GDM1 (cell line): ENCODE results near the gene SNRPD3.

Source experiments
- DNase-seq: peaks from one replicate; lab custom pipeline; 2025; lab: John Stamatoyannopoulos, UW

Gene SNRPD3

DNA sequence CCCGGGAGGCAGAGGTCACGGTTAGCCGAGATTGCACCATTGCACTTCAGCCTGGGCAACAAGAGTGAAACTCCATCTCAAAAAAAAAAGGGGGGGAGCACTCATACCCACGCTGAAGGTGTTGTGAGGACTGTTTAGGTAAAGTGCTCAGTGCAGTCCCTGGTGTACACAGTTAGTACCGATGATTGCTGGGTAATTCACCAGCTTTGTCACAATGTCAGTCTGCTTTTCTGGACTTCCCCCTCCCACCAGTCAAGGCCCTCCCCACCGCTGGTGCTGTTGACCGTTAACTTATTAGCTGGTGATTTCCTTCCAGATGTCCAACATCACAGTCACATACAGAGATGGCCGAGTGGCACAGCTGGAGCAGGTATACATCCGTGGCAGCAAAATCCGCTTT is 11.9 kb downstream of the SNRPD3 start:
- no peak for DNase-seq

DNA sequence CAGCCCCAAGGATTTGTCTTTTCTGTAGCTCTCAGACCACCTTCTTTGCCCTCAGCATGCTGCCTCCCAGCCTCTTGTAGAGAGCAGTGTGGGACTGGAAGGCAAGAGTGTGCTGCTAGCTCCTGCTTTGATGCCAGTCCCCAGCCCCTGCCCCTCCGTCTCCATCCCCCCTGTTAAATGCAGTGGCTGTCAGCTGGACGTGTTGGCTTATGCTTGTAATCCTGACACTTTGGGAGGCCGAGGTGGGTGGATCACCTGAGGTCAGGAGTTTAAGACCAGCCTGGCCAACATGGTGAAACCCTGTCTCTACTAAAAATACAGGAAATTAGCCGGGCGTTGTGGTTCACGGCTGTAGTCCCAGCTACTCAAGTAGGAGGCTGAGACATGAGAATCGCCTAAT is 15.5 kb downstream of the SNRPD3 start:
- no peak for DNase-seq

DNA sequence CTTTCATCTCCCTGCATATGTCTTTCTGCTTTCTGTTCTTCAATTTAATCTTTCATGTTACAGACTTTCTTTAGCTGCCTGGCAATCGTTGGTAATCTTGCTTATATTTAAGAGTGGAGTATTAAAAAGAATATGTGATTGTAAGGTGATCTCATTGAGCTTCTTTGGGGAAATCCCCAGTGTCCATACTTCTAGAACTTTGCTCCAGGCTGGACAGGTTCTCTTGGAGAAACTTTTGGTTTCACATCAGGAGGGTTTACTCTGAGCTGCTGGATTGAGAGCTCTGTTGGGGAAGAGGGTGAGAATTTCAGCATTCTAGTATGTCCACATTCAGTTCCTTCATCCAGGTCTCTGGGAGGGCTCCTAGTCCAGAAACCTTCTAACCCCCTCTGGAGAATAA is 21.0 kb downstream of the SNRPD3 start:
- DNase-seq, result no peak

DNA sequence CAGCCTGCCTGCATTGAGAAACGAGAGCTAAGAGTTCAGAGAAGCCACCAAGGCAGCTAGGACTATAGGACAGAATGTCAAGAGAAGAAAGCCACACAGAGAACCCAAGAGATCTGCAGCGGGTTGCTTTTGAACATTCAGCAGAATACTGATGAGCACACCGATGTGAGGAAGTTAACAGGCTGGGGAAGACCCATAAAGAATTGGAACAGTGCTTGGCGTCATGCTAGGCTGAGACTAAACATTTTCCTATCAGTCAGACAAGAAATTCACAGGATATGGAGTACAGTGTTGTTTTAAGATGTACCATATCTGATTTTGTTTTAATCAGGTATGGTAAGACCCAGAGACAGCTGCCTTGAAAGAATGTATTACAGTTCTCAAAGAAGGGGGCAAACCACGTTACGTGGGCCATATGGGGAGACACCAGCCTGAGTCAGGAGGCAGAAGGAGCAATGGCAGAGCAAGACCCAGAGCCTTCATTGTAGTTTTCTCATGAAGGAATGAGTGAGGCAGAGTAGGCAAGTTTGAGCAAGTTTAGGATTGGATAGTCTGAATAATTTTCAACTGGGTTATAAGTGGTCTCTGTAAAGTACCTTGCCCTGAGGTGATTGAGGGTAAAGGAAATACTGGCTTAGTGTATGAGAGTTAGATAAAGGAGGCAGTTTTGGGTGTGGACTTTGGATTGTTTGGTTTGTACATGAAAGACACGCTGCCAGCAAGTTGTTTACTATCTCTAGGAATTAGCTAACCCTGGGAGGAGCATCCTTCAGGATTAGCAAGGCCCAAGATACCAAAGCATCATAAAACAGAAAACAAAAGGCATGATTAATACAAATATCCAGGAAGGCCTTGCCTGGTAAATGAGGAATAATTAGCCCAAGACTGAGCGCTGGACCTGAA is 22.8 kb downstream of the SNRPD3 start:
- DNase-seq, result no peak

DNA sequence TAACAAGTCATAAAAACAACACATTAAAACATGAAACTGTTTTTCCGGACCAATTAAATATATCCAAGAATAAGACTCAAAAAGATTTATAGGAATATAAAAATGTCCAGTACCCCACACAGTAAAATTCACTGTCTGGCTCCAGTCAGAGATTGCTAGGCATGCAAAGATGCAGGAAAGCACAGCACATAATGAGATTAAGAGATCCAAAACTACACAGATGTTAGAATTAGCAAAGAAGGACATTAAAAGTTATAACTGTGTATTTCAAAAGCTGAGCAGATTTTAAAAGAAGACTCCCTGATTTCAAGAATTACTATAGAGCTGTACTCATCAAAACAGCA is 23.4 kb downstream of the SNRPD3 start:
- no peak for DNase-seq

DNA sequence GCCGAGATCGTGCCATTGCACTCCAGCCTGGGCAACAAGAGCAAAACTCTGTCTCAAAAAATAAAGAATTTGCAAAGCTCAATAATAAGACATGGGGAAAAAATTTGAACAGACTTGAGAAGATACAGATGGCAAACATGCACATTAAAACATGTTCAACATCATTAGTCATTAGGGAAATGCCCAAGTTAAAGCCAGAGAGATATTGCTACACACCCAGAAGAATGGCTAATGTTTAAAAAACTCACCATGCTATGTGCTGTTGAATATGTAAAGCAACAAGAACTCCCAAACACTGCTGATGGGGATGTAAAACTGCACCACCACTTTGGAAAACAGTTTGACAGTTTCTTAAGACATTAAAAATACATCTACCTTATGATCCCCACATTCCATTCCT is 24.5 kb downstream of the SNRPD3 start:
- DNase-seq, result no peak

DNA sequence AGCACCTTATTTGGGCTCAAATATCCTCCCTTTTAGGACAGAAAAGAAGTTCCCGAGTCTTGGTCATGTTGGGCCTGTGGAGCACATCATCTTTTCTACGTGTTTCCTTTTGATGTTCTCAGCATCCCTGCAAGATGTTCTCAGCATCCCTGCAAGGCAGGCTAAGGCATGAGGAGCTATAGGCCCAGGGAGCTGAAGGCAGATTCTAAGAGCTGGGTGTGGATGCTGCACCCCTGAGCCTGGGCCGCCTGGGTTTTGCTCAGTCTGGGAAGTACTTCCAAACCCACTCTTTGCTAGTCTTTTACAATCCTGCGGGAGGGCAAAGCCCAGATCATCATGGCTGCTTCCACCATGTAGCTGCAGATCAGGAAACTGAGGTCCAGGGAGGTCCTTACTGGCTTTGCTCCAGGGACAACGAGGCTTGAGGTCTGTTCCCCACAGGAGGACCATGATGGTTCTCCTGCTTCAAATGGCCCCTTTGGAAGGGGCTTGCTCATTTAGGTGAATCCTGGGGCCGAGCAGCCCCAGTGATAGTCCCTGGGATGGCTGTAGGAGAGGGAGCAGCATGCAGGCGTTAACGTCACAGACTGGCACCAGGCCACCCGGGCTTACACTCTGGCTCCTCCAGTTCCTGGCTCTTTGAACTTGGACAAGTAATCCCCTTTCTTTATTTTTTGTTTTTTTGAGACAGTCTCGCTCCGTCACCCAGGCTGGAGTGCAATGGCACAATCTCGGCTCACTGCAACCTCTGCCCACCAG is 26.4 kb downstream of the SNRPD3 start:
- DNase-seq, result no peak

DNA sequence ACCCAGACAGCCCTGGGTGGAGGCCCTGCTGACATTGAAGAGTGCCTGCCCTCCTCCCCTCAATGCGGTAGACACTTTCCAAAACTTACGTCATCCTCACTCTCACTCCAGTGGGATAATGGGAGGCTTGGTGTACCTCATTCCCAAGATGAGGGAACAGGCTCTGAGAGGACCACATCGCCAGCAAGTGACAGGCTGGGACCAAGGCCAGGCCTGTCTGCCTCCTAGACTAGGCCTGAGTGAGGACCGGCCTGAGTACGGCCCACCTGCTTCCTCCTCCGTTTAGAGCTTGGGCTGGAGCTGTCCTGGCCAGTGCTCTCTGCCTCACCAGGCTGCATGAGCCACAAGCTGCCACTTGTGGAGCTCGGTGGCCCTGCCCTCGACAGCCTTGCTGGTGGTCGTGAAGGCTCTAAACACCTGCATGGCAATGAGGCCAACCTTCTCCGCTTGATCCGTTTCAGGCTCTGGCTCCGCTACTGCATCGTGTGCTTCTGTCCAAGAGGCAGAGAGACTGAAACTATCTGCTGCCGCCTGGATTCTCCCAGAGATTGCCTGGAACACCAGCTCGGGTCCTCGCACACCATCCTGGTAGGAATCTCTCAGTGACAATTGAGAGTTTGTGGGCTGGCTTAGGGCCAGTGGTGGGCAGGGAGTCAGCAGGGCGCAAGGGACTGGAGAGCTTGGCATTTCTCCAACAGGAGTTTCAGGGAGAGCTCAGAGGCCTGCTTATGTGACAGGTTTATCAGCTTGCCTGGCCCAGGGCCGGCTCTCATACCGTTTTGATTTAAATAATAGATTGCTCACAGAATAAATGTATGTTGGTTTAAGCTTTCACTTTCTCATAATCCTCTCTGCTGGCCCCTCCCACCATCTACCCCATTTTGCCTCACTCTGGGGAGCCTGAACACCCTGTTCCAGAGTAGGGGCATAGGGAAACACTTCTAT is 27.7 kb downstream of the SNRPD3 start:
- no peak for DNase-seq

DNA sequence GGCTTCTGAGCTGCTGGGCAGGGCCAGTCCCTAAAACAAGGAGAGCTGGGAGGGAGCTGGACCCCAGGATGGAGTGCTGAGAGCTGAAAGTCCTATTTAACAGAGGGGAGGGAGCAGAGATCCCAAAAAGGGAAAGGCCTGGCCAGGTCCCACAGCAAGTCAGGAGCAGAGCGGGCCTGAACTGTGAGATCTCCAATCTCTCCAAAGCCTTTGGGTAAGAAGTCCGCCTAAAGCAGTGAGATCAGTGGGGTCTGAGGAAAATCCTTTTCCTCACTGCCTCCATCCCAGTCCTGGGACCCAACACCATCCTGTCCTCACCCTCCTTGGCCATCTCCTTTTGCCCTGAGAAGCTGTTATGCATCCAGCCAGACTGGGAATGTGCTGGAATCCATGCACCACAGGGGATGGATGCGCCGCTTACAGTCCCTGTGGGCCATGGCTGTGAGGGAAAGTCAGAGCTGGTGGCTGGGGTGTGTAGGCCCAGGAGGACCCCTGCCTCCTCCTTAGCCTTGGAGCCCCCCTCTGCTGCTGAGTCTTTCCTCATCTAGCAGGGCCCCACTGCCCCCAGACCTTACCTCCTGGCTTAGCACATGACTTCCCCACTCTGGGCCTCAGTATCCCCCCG is 28.5 kb downstream of the SNRPD3 start:
- DNase-seq, result no peak

DNA sequence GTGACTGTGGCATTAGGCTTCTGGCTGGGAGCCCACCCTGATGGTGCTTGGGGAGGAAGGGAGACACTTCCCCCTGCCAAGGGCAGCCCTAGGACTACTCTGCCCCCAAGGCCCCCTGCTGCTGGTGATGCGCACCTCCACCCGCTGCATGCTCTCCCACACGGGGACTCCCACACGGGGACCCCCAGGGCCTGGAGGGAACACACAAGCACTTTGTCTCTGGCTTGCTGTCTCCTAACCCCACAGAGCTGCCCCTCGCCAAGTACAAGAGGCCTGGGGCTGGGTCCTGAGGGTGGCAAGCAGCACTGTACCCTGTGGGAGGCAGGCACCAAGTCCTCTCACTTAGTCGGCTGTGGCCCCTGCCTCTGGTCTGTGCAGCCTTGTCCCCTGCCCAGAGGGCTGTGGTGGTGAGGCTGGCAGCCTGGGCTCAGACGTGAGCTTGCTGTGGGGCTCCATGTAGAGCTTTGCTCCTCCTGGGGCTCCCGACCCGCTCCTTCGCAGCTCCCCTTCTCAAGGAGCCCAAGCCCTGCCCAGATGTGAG is 29.1 kb downstream of the SNRPD3 start:
- no peak for DNase-seq

DNA sequence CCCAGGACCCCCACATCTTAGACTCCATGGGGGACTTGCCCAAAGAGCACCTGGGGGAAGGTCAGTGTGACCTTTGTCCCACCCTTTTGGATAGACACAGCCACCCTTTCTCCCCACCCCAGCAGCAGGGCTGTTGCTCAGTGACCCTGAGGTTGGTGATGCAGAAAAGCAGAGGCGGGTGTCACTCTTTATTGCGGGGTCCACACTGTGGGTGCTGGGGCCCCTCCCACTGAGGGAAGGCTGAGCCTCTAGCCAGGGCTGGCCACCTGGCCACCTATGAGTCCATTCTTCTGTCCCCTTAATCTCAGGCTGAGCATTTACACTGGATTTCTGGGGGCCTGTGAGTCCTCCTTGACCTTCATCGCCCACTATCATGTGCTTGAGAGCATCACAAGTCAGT is 29.7 kb downstream of the SNRPD3 start:
- DNase-seq, result no peak

DNA sequence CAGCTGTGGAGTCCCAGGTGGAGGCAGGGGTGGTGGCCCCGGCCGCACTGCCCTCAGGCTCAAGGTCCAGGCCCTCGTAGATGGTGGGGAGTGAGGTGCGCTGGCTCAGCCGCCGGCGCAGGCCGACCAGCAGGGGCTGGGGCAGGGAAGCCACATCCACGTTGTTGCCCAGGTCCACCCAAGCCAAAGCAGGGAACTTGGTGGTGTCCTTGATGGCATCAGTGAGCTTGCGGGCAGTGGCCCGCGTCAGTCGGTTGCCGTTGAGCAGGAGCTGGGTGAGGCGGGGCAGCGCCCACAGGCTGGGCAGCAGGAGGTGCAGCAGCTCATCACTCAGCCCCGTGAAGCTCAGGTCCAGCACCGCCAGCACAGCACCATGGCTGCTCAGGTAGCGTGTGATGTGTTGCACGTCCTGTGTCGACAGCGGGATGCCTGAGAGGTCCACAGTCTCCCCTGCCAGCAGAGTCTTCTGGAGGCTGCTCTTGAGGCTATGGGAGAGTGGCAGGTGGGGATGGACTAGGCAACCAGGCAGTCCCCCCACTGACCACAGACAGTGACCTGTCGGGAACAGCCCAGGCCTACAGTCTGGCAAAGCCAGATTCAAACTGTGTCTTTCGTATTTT is 30.2 kb downstream of the SNRPD3 start:
- DNase-seq, result no peak

DNA sequence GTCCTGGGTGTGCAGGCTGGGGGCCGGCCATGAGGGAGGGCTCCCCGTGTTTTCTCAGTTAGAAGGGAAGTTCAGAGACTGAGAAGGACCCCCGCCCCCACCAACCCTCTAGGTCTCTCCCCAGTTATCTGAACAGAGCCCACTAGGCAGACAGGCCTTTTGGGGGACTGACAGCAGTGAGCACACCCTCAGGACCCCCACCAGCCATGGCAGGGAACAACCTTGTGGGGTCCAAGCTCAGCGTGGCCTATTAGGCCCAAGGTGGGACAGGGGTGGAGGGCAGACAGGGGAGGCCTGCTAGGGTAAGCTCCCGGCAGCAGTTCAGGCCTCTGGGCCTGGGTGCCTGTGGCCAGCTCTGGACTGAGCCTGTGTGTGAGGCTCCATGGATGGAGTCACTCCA is 31.5 kb downstream of the SNRPD3 start:
- DNase-seq, result no peak

DNA sequence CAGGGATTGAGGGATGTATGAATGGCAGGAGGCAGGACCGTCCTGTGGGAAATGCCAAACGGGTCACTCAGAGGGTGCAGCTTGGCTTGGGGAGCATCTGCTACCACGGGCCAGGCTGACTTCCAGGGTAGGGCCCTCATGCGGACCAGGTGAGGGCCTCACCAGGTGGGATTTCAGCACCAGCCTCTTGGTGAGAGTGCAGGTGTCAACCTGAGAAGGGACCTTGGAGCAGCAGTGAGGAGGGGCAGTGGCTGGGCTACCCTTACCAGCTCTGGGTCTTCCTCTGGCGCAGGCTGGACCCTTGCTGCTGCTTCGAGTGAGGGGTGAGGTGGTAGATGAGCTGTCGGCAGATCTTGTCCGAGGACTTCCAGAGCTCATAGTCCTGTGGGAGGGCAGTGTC is 32.1 kb downstream of the SNRPD3 start:
- DNase-seq, result no peak

DNA sequence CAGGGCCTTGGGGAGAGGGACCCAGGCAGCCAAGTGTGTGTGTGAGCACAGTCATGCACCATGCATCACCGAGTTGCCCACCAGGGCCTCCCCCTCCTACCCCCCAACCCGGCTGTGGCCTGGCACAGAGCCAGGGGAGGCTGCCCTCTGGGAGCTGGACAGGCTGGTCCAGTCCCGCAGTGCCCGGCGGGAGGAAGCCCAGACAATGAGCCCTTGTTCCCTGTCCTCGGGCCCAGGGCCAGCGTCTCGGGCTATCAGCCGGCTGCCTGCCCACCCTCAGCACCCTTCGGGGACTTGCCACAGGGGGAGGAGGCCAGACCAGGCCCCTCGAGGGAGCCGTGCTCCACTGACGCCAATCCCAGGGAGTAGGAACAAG is 32.6 kb downstream of the SNRPD3 start:
- no peak for DNase-seq

DNA sequence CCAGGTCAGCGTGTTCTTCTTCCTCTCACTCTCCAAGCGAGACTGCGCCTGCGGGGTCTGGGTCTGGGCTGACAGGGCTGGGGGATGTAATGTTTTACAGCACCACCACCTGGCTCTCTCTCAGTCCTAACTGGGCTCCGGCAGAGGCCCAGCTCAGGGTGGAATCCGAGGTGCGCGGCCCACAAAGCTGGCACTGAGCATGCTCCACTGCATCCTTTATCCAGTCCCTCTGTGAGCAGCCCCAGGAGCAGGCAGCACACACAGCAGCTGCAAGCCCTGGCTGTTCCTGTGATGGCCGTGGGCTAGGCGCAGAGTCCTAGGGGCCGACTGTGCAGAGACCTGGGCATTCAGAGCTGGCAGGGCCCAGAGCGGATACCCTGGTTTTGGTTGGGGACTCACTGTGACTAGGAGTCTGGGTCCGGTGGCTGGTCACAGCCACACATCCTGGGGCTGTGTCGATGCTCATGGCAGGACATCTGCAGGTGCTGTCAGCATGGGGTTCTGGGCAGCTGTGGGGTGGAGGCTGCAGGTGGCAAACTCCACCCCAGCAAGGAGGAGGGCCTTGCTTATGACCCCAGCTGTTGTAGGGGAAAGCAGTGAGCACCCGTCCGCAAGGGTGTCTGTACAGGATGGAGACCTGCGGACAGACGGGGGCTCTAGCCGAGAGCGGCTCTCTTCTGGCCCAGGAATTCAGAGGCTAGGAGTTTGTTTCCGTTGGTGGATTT is 33.1 kb downstream of the SNRPD3 start:
- no peak for DNase-seq

DNA sequence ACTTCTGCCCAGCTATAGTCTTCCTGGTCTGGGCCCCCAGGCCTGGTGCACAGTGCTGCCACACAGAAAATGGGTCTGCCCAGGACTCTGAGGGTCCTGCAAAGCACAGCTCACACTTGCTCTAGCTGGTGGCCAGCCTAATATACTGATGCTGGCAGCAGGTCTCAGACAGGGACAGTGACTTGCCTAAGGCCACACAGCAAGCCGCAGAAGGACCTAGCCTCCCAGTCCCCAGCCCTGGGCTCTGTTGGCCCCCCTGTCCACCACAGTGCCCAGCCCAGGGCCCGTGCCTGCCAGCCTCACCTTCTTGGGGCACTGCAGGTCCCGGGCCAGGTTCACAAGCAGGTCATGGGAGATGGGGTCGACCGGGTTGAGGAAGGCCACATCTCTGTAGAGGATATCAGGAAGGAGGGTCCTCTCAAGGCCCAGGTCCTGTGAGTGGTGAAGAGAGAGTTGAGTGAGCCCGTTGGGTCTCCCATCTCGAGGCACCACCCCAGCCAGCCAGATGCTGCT is 33.8 kb downstream of the SNRPD3 start:
- no peak for DNase-seq

DNA sequence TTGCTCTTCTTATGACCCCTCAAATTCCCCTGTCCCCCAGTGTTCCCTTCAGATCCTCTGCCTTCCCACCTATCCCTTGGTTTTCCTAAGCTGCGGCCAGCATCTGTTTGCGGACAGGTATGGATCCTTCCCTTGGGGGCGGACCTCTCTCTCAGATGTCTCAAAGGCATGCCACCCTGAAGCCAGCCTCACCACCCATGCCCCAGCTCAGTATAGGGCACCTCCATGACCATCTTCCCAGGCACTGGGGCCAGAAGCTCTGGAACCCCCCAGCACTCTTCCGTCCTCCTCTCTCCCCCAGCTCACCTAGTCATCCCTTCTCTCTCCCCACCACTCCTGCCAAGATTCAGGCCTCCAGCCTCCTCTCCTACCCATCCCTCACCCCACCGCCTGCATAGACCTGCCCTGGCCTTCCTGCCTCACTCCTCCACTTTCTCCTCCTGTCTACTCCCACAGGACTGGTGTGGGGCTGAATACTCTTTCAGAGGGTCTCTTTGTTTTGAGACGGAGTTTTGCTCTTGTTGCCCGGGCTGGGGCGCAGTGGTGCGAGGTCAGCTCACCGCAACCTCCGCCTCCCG is 34.9 kb downstream of the SNRPD3 start:
- DNase-seq, result no peak

DNA sequence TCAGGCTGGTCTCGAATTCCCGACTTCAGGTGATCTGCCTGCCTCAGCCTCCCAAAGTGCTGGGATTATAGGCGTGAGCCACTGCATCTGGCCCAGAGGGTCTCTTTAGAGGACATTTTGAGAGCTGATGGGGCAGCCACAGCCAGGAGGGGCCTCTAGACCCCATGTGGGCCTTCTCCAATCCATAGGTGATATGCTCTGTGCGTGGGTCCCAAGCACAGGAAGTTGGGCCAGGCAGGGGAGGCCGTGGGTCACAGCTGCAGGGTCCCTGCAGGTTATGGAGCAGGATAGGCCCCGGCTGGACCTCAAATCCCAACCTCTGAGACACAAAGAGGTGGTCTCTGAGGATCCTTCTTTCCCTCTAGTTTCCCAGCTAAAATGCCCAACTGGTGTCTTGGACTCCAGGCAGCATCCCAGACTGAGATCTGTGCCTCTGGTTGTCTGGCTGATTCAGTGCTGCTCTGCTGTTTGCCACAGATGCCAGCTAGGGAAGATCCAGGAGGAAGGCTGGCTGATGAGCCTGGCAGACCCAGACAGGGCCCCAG is 35.6 kb downstream of the SNRPD3 start:
- no peak for DNase-seq
